ENCODE data around the gene ST14. TPM values are rescaled to one million over a fixed set of nuclear protein-coding genes. Genes with fewer than 3 reads are reported as not detected.
"Not testable (repeated sequence)": the region's sequence is repeated elsewhere in the genome, so short reads cannot be mapped to it uniquely, and the experiment has no call there.

ST14 gene
- total RNA-seq, 1 donor = under 0.01 TPM

- peaks cover 15% of the 10 kb centered on the region for H4K20me1 ChIP-seq (ENCODE audit: insufficient read depth, low read length)
- no peak for TF ChIP-seq CTCF (IDR thresholded peaks at IDR 0.05; ENCODE audit: extremely low read depth, low read depth, low read length)
- no peaks in the 10 kb centered on the region for H3K9me3 ChIP-seq (ENCODE audit: low read depth, low read length)
- no peaks in the 10 kb centered on the region for H3K27me3 ChIP-seq (ENCODE audit: insufficient read depth, low read length)
- no peak overlapping the region for H2AFZ ChIP-seq (ENCODE audit: low read length)
- H3K79me2 ChIP-seq (ENCODE audit: insufficient read depth, low read length) = peaks cover 3% of the 10 kb centered on the region
- no peaks in the 10 kb centered on the region for H3K36me3 ChIP-seq (ENCODE audit: insufficient read depth, low read length)
- H3K27ac ChIP-seq (ENCODE audit: low read depth, low read length) = no peak overlapping the region
- H3K4me1 ChIP-seq (ENCODE audit: insufficient read depth, low read length) = peaks cover 10% of the 10 kb centered on the region
- DNase-seq (ENCODE audit: insufficient read length, low spot score, missing footprints) = no peak
- H3K4me2 ChIP-seq (ENCODE audit: insufficient read depth, low read length) = no peak overlapping the region
- no peak overlapping the region for H3K4me3 ChIP-seq (ENCODE audit: insufficient read depth, low read length)
These were observed 85.3 kb downstream of the ST14 start for GRCh38 chr11:130244848-130245247.

- DNase-seq (ENCODE audit: insufficient read length, low spot score, missing footprints); H3K79me2 ChIP-seq (ENCODE audit: insufficient read depth, low read length); H3K27me3 ChIP-seq (ENCODE audit: insufficient read depth, low read length); H2AFZ ChIP-seq (ENCODE audit: low read length); H3K27ac ChIP-seq (ENCODE audit: low read depth, low read length); H3K4me1 ChIP-seq (ENCODE audit: insufficient read depth, low read length); H3K36me3 ChIP-seq (ENCODE audit: insufficient read depth, low read length); H3K4me2 ChIP-seq (ENCODE audit: insufficient read depth, low read length); H3K9me3 ChIP-seq (ENCODE audit: low read depth, low read length); H3K4me3 ChIP-seq (ENCODE audit: insufficient read depth, low read length): not testable (repeated sequence)
- H4K20me1 ChIP-seq (ENCODE audit: insufficient read depth, low read length) = peaks cover 15% of the 10 kb centered on the region
These were observed 85.8 kb downstream of the ST14 start for GRCh38 chr11:130245375-130245774.

GRCh38 chr11:130246270-130246669 is 86.7 kb downstream of the ST14 start:
- H3K27ac ChIP-seq (ENCODE audit: low read depth, low read length) = no peak overlapping the region
- H3K4me1 ChIP-seq (ENCODE audit: insufficient read depth, low read length) = peaks cover 10% of the 10 kb centered on the region
- no peak overlapping the region for H3K4me3 ChIP-seq (ENCODE audit: insufficient read depth, low read length)
- no peak for TF ChIP-seq CTCF (IDR thresholded peaks at IDR 0.05; ENCODE audit: extremely low read depth, low read depth, low read length)
- H2AFZ ChIP-seq (ENCODE audit: low read length) = no peak overlapping the region
- no peaks in the 10 kb centered on the region for H3K36me3 ChIP-seq (ENCODE audit: insufficient read depth, low read length)
- no peaks in the 10 kb centered on the region for H3K9me3 ChIP-seq (ENCODE audit: low read depth, low read length)
- no peaks in the 10 kb centered on the region for H3K27me3 ChIP-seq (ENCODE audit: insufficient read depth, low read length)
- H4K20me1 ChIP-seq (ENCODE audit: insufficient read depth, low read length) = peaks cover 15% of the 10 kb centered on the region
- H3K4me2 ChIP-seq (ENCODE audit: insufficient read depth, low read length) = no peak overlapping the region
- peaks cover 3% of the 10 kb centered on the region for H3K79me2 ChIP-seq (ENCODE audit: insufficient read depth, low read length)
- no peak for DNase-seq (ENCODE audit: insufficient read length, low spot score, missing footprints)

- Histone ChIP-seq H3K27me3 (ENCODE audit: insufficient read depth, low read length) (no peaks in the 10 kb centered on the region), H2AFZ (ENCODE audit: low read length) (no peak overlapping the region), H3K79me2 (ENCODE audit: insufficient read depth, low read length) (peaks cover 3% of the 10 kb centered on the region), H3K4me2 (ENCODE audit: insufficient read depth, low read length) (no peak overlapping the region), H3K9me3 (ENCODE audit: low read depth, low read length) (no peaks in the 10 kb centered on the region), H3K36me3 (ENCODE audit: insufficient read depth, low read length) (no peaks in the 10 kb centered on the region), H3K4me3 (ENCODE audit: insufficient read depth, low read length) (no peak overlapping the region), H4K20me1 (ENCODE audit: insufficient read depth, low read length) (peaks cover 15% of the 10 kb centered on the region), H3K27ac (ENCODE audit: low read depth, low read length) (no peak overlapping the region), H3K4me1 (ENCODE audit: insufficient read depth, low read length) (peaks cover 10% of the 10 kb centered on the region)
- no peak for TF ChIP-seq CTCF (IDR thresholded peaks at IDR 0.05; ENCODE audit: extremely low read depth, low read depth, low read length)
- peak; percentile 78 for DNase-seq (ENCODE audit: insufficient read length, low spot score, missing footprints)
These were observed 87.2 kb downstream of the ST14 start for GRCh38 chr11:130246738-130247137.
